GM12878 (cell line): ENCODE results near the gene TEX9. TPM values are rescaled to one million over a fixed set of nuclear protein-coding genes. Genes with fewer than 3 reads are reported as not detected.
A peak's percentile ranks its signal among the peaks of the same experiment; 100 is the strongest.
"Not testable (repeated sequence)": the region's sequence is repeated elsewhere in the genome, so short reads cannot be mapped to it uniquely, and the experiment has no call there.

Source experiments
- ATAC-seq: fragments of 200-7000 bp; cut with Tn5 transposase; 3 replicates; pipeline ENCODE4 v1.9.1; 2020; ENCODE audit warnings: mild to moderate bottlenecking, moderate library complexity
- BruUV-seq: library from RNA; stranded (reverse); fragments of 400-500 nt; replicated peaks from 2 replicates; lab custom pipeline; 2021; lab: Mats Ljungman, UMichigan
- CTCF ChIA-PET: fragments of 300-600 bp; sonication (Branson Sonifier 250); formaldehyde crosslinking; extraction: SDS; loops from one replicate; lab custom pipeline; 2021; ENCODE audit warnings: inconsistent platforms; lab: Yijun Ruan, JAX
- POLR2A ChIA-PET: fragments of 350-600 bp; formaldehyde crosslinking; extraction: SDS; loops from one replicate; lab custom pipeline; 2021; ENCODE audit warnings: inconsistent platforms; lab: Charles Lee
- RAD21 ChIA-PET: fragments of 300-600 bp; sonication (Branson Sonifier 250); formaldehyde crosslinking; loops from one replicate; lab custom pipeline; 2023; ENCODE audit warnings: antibody characterized with exemption; ENCODE audit not compliant: unreplicated experiment; lab: Charles Lee
- SMC1A ChIA-PET: fragments of 300-600 bp; sonication (Branson Sonifier 250); formaldehyde crosslinking; loops from one replicate; lab custom pipeline; 2023; ENCODE audit not compliant: unreplicated experiment, uncharacterized antibody; lab: Charles Lee
- DNase-seq: peaks from one replicate; pipeline ENCODE4 v3.0.0-alpha.2; 2011; ENCODE audit warnings: low read depth, low spot score
- FAIRE-seq: peaks from 3 replicates; lab custom pipeline; 2011; peaks lifted over from hg19 to GRCh38; lab: Jason Lieb, UNC
- H2AFZ ChIP-seq: 2 replicates; pipeline ENCODE4 v1.6.0; 2011; ENCODE audit warnings: low read depth, low read length, control low read depth; ENCODE audit not compliant: control insufficient read depth
- H3K27ac ChIP-seq: 2 replicates; pipeline ENCODE4 v1.5.1; 2011; ENCODE audit warnings: control low read depth; ENCODE audit not compliant: control insufficient read depth, insufficient read depth
- H3K27me3 ChIP-seq, 2 experiments: replicated peaks in 1 of 2; 2 replicates each; pipeline versions ENCODE4 v1.6.0 to v1.6.1; 2011; ENCODE audit warnings: low read length in 1 of 2; ENCODE audit not compliant: control insufficient read depth in 2 of 2, insufficient read depth in 2 of 2
- H3K36me3 ChIP-seq, 2 experiments: 2 replicates each; pipeline ENCODE4 v1.5.1; 2011; ENCODE audit warnings: low read length in 1 of 2; ENCODE audit not compliant: control insufficient read depth in 2 of 2, insufficient read depth in 2 of 2
- H3K4me1 ChIP-seq: 2 replicates; pipeline ENCODE4 v1.6.1; 2011; ENCODE audit warnings: mild to moderate bottlenecking, low read length, moderate library complexity, mixed read lengths; ENCODE audit not compliant: control insufficient read depth, insufficient read depth
- H3K4me2 ChIP-seq: 2 replicates; pipeline ENCODE4 v1.6.0; 2011; ENCODE audit warnings: control low read depth; ENCODE audit not compliant: control insufficient read depth, insufficient read depth
- H3K4me3 ChIP-seq: fragments of 200-600 bp; sonication (generic); 2 replicates; pipeline ENCODE4 v1.5.1; 2016
- H3K79me2 ChIP-seq: 2 replicates; pipeline ENCODE4 v1.6.0; 2011; ENCODE audit warnings: low read length; ENCODE audit not compliant: control insufficient read depth, insufficient read depth
- H3K9ac ChIP-seq: 2 replicates; pipeline ENCODE4 v1.8.0; 2011; ENCODE audit warnings: low read length, control low read depth, mixed read lengths; ENCODE audit not compliant: control insufficient read depth, insufficient read depth
- H3K9me3 ChIP-seq: replicated peaks from 3 replicates; pipeline ENCODE4 v1.5.1; 2011; ENCODE audit warnings: mild to moderate bottlenecking, low read length; ENCODE audit not compliant: control insufficient read depth, insufficient read depth
- H4K20me1 ChIP-seq: 2 replicates; pipeline ENCODE4 v1.6.0; 2011; ENCODE audit not compliant: control insufficient read depth, insufficient read depth
- IKZF1 ChIP-seq: fragments of 450-650 bp; conservative IDR thresholded peaks from 2 replicates; pipeline ENCODE4 v1.6.1; 2017; ENCODE audit warnings: antibody characterized with exemption, mild to moderate bottlenecking
- IRF3 ChIP-seq: fragments of 450-650 bp; IDR thresholded peaks from 2 replicates; pipeline ENCODE4 v1.6.1; 2014; ENCODE audit warnings: mild to moderate bottlenecking
- NFYA ChIP-seq: IDR thresholded peaks from 2 replicates; pipeline ENCODE4 v1.6.1; 2011; ENCODE audit warnings: low read depth, mild to moderate bottlenecking, low read length, improper control_type of control experiment, borderline replicate concordance
- RCOR1 ChIP-seq: conservative IDR thresholded peaks from 2 replicates; pipeline ENCODE4 v1.6.1; 2012; ENCODE audit warnings: low read depth, low read length, improper control_type of control experiment
- SKIL ChIP-seq: fragments of 450-650 bp; IDR thresholded peaks from 2 replicates; pipeline ENCODE4 v1.6.1; 2017; ENCODE audit warnings: mild to moderate bottlenecking, low read depth, inconsistent platforms; ENCODE audit not compliant: poor library complexity, severe bottlenecking
- STAT1 ChIP-seq: fragments of 450-650 bp; conservative IDR thresholded peaks from 2 replicates; pipeline ENCODE4 v1.6.1; 2014; ENCODE audit warnings: antibody characterized with exemption, mild to moderate bottlenecking
- WGBS: methylation state at CpG from one replicate; pipeline ENCODE4 v1.1.6; 2016; ENCODE audit warnings: low lambda C conversion rate; ENCODE audit not compliant: insufficient replicate concordance, insufficient coverage; ENCODE audit errors: missing lambda C conversion rate; 5-methylcytosine and 5-hydroxymethylcytosine counted together
- in situ Hi-C: fragments of 300-500 bp; cut with MboI; formaldehyde crosslinking; loops from 9 replicates; pipeline ENCODE4 v1.14.3; 2018; ENCODE audit warnings: mixed read lengths
- intact Hi-C: fragments of 100-400 bp; cut with micrococcal nuclease; formaldehyde crosslinking; loops from one replicate; pipeline ENCODE4 v1.14.2; 2022; ENCODE audit not compliant: unreplicated experiment
- polyA plus RNA-seq, 11 experiments: library from polyadenylated mRNA; depleted of rRNA in 4 of 11; unstranded in 6 of 11; stranded (reverse) in 5 of 11; fragments of >200 nt; fragmentation: Nextera tagmentation in 4 of 11; fragmentation: Illumina TruSeq in 1 of 11; extraction: Ambion mirVana in 4 of 11; extraction: Trizol in 1 of 11; gene quantifications; 1 replicate in 1 of 11; 2 replicates in 10 of 11; pipeline versions ENCODE4 v1.2.1 to v1.2.3, GENCODE V29; 2011 to 2016; ENCODE audit warnings: inconsistent platforms in 2 of 11, missing spikeins in 2 of 11, low read depth in 1 of 11
- total RNA-seq, 4 experiments: library from RNA; depleted of rRNA in 3 of 4; stranded (reverse); fragments of >200 nt in 3 of 4; fragmentation: Illumina TruSeq in 1 of 4; extraction: Trizol in 1 of 4; gene quantifications; 2 replicates each; pipeline versions ENCODE4 v1.2.1 to v1.2.3, GENCODE V29; 2013 to 2021
- TF ChIP-seq, protein P1 (sequence below): IDR thresholded peaks from 2 replicates; pipeline ENCODE4 v1.6.1; 2011; ENCODE audit warnings: mild to moderate bottlenecking, low read depth, low read length, moderate library complexity; ENCODE audit not compliant: insufficient replicate concordance
- TF ChIP-seq, protein P2 (sequence below): IDR thresholded peaks from 2 replicates; pipeline ENCODE4 v1.6.1; 2011; ENCODE audit warnings: borderline replicate concordance, low read depth, mild to moderate bottlenecking, moderate library complexity, low read length; ENCODE audit not compliant: insufficient read depth, poor library complexity, severe bottlenecking

TEX9 gene
- total and polyA plus RNA-seq, 10 of the 15 experiments (the other 5 are each of a cell fraction or from before 2014, with no cell fraction given) = 9.0 to 155 (median 70.0) TPM

GRCh38 chr15:56399209-56399608, 34.0 kb downstream of the TEX9 start:
- intact Hi-C loops, RAD21 ChIA-PET, FAIRE-seq: not testable (repeated sequence)

GRCh38 chr15:56410721-56411120, 45.5 kb downstream of the TEX9 start:
- Histone ChIP-seq H3K9ac (no peak overlapping the region), H3K9me3 (peaks cover 2% of the 10 kb centered on the region; the same call in 2 of the 3 replicates), H3K79me2 (no peaks in the 10 kb centered on the region), H3K27ac (peak overlapping the region; percentile 31; the same call in 1 of the 2 replicates), H3K4me2 (no peak overlapping the region), H3K4me3 (no peak overlapping the region), H2AFZ (peak overlapping the region; percentile 33), H3K36me3 (no peaks in the 10 kb centered on the region), H3K27me3 (no peaks in the 10 kb centered on the region), H4K20me1 (no peaks in the 10 kb centered on the region), H3K4me1 (peaks cover 3% of the 10 kb centered on the region; the same call in 1 of the 2 replicates)
- DNase-seq (peak; percentile 7), ATAC-seq (peak; percentile 55), FAIRE-seq (no peak)
- CTCF ChIA-PET = no interaction called here
- TF ChIP-seq IKZF1 = no peak
- TF ChIP-seq STAT1 = no peak
- no peak for TF ChIP-seq NFYA
- TF ChIP-seq, protein P1, sequence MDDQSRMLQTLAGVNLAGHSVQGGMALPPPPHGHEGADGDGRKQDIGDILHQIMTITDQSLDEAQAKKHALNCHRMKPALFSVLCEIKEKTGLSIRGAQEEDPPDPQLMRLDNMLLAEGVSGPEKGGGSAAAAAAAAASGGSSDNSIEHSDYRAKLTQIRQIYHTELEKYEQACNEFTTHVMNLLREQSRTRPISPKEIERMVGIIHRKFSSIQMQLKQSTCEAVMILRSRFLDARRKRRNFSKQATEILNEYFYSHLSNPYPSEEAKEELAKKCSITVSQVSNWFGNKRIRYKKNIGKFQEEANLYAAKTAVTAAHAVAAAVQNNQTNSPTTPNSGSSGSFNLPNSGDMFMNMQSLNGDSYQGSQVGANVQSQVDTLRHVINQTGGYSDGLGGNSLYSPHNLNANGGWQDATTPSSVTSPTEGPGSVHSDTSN = no peak
- TF ChIP-seq, protein P2, sequence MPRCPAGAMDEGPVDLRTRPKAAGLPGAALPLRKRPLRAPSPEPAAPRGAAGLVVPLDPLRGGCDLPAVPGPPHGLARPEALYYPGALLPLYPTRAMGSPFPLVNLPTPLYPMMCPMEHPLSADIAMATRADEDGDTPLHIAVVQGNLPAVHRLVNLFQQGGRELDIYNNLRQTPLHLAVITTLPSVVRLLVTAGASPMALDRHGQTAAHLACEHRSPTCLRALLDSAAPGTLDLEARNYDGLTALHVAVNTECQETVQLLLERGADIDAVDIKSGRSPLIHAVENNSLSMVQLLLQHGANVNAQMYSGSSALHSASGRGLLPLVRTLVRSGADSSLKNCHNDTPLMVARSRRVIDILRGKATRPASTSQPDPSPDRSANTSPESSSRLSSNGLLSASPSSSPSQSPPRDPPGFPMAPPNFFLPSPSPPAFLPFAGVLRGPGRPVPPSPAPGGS = no peak
- no peak for TF ChIP-seq RCOR1
- TF ChIP-seq SKIL = no peak
- TF ChIP-seq IRF3 = no peak
- BruUV-seq = no TSS peak
- intact Hi-C loops = no loop called here
- POLR2A ChIA-PET = no interaction called here
- RAD21 ChIA-PET = no interaction called here
- in situ Hi-C loops = no loop called here
- SMC1A ChIA-PET = no interaction called here

More at GRCh38 chr15:56399209-56399608, 34.0 kb downstream of the TEX9 start:
- in situ Hi-C loops, H3K27me3 ChIP-seq, H2AFZ ChIP-seq, SMC1A ChIA-PET, H3K4me2 ChIP-seq, H3K9ac ChIP-seq, ATAC-seq, H3K4me3 ChIP-seq, BruUV-seq, H3K79me2 ChIP-seq, H4K20me1 ChIP-seq, H3K27ac ChIP-seq, H3K4me1 ChIP-seq, CTCF ChIA-PET, H3K36me3 ChIP-seq, DNase-seq, POLR2A ChIA-PET: not testable (repeated sequence)
- H3K9me3 ChIP-seq = peaks cover 11% of the 10 kb centered on the region; the same call in 2 of the 3 replicates
- over 99% methylated on average over 11 of the region's 11 CpGs for WGBS
